22Rv1 (cell line): ENCODE data around the gene UBE2J1.
"Not testable (repeated sequence)": the region's sequence is repeated elsewhere in the genome, so short reads cannot be mapped to it uniquely, and the experiment has no call there.

Experiments
- CTCF ChIP-seq: fragments of 450-650 bp; IDR thresholded peaks from 2 replicates; pipeline ENCODE4 v1.5.1; 2017; ENCODE audit warnings: mild to moderate bottlenecking
- ZFX ChIP-seq: fragments of 450-650 bp; IDR thresholded peaks from 2 replicates; pipeline ENCODE4 v1.6.1; 2017; ENCODE audit warnings: antibody characterized with exemption, borderline replicate concordance

- TF ChIP-seq CTCF, ZFX: not testable (repeated sequence)
These were observed 48.0 kb downstream of the UBE2J1 start for GRCh38 chr6:89304517-89304916.
